ENCODE measurements around the gene HIVEP1.

The HIVEP1 gene

DNA sequence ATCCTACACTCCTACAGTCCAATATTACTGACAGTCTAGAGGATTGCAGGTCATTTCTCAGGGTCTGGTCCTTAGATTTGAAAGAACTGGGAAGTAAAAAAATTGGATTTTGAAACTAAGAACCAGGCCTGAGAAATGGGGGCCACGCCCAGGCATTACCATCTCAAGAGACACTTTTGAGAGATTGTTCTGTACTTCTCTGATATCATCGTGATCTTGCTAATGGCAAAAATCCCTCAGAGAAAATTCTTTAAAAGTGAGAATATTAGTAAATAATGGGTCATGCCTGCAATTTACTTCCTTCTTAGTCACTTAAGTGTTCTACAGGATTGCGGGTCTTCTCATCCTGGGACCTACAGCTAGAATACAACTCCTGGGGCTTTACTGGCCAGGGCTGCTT, 42.0 kb upstream of the HIVEP1 start:
- ChIA-PET CTCF (no interaction called here), POLR2A (no interaction called here)
- DNase-seq (ENCODE audit: low read depth, low spot score) = no peak
- TF ChIP-seq, protein P1, sequence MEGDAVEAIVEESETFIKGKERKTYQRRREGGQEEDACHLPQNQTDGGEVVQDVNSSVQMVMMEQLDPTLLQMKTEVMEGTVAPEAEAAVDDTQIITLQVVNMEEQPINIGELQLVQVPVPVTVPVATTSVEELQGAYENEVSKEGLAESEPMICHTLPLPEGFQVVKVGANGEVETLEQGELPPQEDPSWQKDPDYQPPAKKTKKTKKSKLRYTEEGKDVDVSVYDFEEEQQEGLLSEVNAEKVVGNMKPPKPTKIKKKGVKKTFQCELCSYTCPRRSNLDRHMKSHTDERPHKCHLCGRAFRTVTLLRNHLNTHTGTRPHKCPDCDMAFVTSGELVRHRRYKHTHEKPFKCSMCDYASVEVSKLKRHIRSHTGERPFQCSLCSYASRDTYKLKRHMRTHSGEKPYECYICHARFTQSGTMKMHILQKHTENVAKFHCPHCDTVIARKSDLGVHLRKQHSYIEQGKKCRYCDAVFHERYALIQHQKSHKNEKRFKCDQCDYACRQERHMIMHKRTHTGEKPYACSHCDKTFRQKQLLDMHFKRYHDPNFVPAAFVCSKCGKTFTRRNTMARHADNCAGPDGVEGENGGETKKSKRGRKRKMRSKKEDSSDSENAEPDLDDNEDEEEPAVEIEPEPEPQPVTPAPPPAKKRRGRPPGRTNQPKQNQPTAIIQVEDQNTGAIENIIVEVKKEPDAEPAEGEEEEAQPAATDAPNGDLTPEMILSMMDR (IDR thresholded peaks at IDR 0.05; ENCODE audit: insufficient read depth, low read length, missing control alignments) = no peak
- no peak overlapping the region for H3K4me3 ChIP-seq (ENCODE audit: low read depth, low read length)

DNA sequence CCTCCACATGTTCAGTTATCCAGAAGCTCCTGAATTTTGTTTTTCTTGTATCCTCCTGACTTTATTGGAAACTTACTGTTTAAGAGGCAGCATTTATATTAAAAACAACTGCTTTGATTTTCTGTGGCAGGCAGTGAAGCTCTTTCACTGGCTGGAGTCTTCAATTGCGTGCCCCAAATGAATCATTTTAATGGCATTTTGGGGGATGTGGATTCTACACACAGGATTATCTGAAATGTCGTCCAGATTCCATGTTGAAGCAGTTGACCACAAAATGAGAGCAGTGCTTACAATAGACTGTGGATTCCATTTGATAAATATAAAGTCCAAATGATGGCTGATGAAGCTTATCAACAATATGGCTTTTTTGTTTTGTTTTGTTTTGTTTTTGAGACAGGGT, 41.0 kb upstream of the HIVEP1 start:
- DNase-seq (ENCODE audit: low read depth, low spot score) = peak; percentile 73
- TF ChIP-seq, protein P1 (IDR thresholded peaks at IDR 0.05; ENCODE audit: insufficient read depth, low read length, missing control alignments) = no peak
- ChIA-PET CTCF (interaction anchor here (1.0 kb wide), 2 partner anchors 262 to 316 kb away, joined by 3 to 4 read pairs; no protein-coding TSS in a partner anchor), POLR2A (interaction anchor here (1.0 kb wide), 1 partner anchor 50 kb away, joined by 7 read pairs; no protein-coding TSS in a partner anchor)
- no peak overlapping the region for H3K4me3 ChIP-seq (ENCODE audit: low read depth, low read length)

DNA sequence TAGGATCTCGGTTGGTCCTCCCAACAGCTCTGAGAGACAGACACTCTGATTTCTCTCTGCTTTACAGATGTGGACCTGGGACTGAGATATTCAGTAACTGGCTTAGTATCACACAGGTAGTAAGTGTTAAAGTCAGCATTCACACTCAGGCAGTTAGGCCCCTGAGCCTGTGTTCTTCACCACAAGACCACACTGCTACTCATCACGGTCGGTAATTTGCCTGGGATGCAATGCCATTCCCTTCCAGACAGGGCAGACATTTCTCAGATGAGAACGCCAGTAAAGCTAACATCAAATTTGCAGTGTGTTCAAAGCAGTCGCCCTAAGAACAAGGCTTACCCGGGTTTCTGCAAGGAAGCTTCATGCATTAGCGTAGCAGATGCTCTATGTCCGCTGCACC, 39.8 kb upstream of the HIVEP1 start:
- DNase-seq (ENCODE audit: low read depth, low spot score) = no peak
- TF ChIP-seq, protein P1 (IDR thresholded peaks at IDR 0.05; ENCODE audit: insufficient read depth, low read length, missing control alignments) = no peak
- ChIA-PET CTCF (no interaction called here), POLR2A (no interaction called here)
- H3K4me3 ChIP-seq (ENCODE audit: low read depth, low read length) = no peak overlapping the region

DNA sequence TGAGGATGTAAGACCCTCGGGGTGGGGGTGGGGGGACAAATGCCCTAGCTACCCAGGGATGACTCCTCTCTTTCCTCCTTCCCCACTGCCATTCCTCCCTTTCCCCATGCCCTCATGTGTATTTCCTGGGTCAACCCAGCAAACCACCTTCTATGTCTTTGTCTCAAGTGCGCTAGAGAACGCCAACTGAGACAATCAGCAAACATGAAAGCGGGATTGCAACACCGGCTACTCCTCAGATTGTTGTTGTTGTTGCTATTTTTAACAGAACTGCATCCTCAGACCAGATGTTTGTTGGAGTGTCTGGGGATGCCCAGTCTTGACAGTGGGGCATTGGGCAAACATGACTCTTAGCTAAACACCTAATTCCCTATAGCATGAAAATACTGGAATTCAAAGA, 39.3 kb upstream of the HIVEP1 start:
- POLR2A ChIA-PET = no interaction called here
- CTCF ChIA-PET = interaction anchor here (0.9 kb wide), 1 partner anchor 10 kb away, joined by 4 read pairs; no protein-coding TSS in a partner anchor

DNA sequence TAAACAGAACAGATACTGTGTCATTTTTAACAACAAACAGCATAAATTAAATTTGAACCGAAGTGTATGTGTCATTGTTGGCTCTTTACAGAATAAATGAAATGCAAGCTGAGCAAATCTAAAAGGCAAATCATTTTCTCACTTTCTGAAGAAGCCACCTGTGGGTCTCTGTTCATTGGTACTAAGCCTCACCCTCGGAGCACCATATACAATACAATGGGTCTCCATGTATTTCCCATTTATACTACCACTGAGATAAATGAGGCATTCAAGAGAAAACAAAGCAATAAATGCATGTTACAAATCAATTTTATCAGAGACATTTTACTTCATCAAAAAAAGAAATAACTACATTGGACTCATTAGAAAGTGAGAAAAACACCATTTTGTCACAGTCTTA, 38.9 kb upstream of the HIVEP1 start:
- TF ChIP-seq, protein P1 (IDR thresholded peaks at IDR 0.05; ENCODE audit: insufficient read depth, low read length, missing control alignments) = no peak
- POLR2A ChIA-PET = no interaction called here
- CTCF ChIA-PET = interaction anchor here (0.9 to 1.1 kb wide), 2 partner anchors 10 to 37 kb away, joined by 3 to 4 read pairs; no protein-coding TSS in a partner anchor

More for the DNA sequence above, 39.3 kb upstream of the HIVEP1 start:
- no peak overlapping the region for H3K4me3 ChIP-seq (ENCODE audit: low read depth, low read length)
- TF ChIP-seq, protein P1 (IDR thresholded peaks at IDR 0.05; ENCODE audit: insufficient read depth, low read length, missing control alignments) = no peak
- no peak for DNase-seq (ENCODE audit: low read depth, low spot score)

DNA sequence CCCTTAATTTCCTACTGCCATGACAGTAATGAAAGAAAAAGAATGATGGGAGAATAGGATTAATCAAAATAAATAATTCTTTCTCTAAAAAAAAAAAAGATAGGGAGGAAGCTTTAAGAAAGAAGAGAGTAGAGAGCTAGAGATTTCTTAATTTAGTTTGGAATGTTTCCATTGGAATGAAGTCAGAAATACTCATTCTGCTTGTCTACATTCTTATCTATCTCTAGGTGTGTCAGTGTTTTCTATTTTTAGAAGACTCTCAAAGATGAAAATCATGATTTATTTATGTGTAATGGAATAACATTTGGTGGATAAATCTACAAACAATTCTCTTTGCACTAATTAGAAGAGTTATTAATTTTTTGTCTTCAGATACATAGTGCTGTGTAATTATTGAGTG, 38.0 kb upstream of the HIVEP1 start:
- H3K4me3 ChIP-seq (ENCODE audit: low read depth, low read length) = no peak overlapping the region
- DNase-seq (ENCODE audit: low read depth, low spot score) = peak; percentile 16
- CTCF ChIA-PET = interaction anchor here (1.1 to 1.3 kb wide), 2 partner anchors 10 to 36 kb away, joined by 3 read pairs; no protein-coding TSS in a partner anchor
- TF ChIP-seq, protein P1 (IDR thresholded peaks at IDR 0.05; ENCODE audit: insufficient read depth, low read length, missing control alignments) = no peak
- POLR2A ChIA-PET = interaction anchor here (1.3 kb wide), 1 partner anchor 203 kb away, joined by 4 read pairs; no protein-coding TSS in a partner anchor

More for the DNA sequence above, 38.9 kb upstream of the HIVEP1 start:
- no peak for DNase-seq (ENCODE audit: low read depth, low spot score)
- H3K4me3 ChIP-seq (ENCODE audit: low read depth, low read length) = no peak overlapping the region
